Neural crest cell (in vitro differentiated cells): ENCODE measurements around the gene KCTD18. TPM values are rescaled to one million over a fixed set of nuclear protein-coding genes. Genes with fewer than 3 reads are reported as not detected.

Experiments
- DNase-seq: peaks from one replicate; pipeline ENCODE4 v3.0.0; 2021; ENCODE audit warnings: low read depth, mixed read lengths, low spot score
- H3K27ac Mint-ChIP-seq: one replicate; pipeline ENCODE4 v1.8.0; 2021; ENCODE audit warnings: mild to moderate bottlenecking, mixed read lengths; ENCODE audit not compliant: unreplicated experiment
- H3K27me3 Mint-ChIP-seq: 2 replicates; pipeline ENCODE4 v1.8.0; 2021; ENCODE audit warnings: low read depth, mild to moderate bottlenecking, mixed read lengths
- H3K36me3 Mint-ChIP-seq: 2 replicates; pipeline ENCODE4 v1.8.0; 2021; ENCODE audit warnings: low read depth, mild to moderate bottlenecking, mixed read lengths
- H3K4me1 Mint-ChIP-seq: 2 replicates; pipeline ENCODE4 v1.8.0; 2021; ENCODE audit warnings: mixed read lengths
- H3K4me3 Mint-ChIP-seq: one replicate; pipeline ENCODE4 v1.8.0; 2021; ENCODE audit warnings: mild to moderate bottlenecking, mixed read lengths
- H3K9me3 Mint-ChIP-seq: 2 replicates; pipeline ENCODE4 v1.8.0; 2021; ENCODE audit warnings: mixed read lengths
- total RNA-seq: library from RNA; stranded (reverse); gene quantifications from 2 replicates; pipeline ENCODE4 v1.2.1, GENCODE V29; 2021
- TF ChIP-seq, protein P1 (sequence below): fragments of 200-600 bp; sonication (generic); conservative IDR thresholded peaks from 2 replicates; pipeline ENCODE4 v1.5.0; 2021; ENCODE audit warnings: antibody characterized with exemption, mild to moderate bottlenecking

The KCTD18 gene
- total RNA-seq, 1 donor from 2014 or later: 6.5 TPM

DNA sequence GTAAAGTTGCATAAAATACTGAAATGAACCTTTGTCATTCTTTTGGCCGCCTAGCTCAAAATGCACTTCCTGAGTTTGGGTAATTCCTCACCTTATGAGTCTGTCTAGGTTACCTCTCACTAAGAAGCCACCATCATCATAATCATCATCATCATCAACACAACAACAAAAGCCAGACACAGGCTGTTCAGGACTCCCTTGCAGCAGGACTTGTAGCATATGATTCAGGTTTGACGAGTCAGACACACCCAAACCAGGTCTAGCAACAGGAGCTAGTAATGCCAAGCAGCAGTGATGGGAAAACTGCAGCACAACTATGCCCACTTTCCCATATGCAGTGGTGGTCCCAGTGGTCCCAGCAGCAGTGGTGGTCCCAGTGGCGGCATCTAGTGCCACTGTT, 13.3 kb upstream of the KCTD18 start:
- peaks cover 22% of the 10 kb centered on the region for H3K4me1 Mint-ChIP-seq

DNA sequence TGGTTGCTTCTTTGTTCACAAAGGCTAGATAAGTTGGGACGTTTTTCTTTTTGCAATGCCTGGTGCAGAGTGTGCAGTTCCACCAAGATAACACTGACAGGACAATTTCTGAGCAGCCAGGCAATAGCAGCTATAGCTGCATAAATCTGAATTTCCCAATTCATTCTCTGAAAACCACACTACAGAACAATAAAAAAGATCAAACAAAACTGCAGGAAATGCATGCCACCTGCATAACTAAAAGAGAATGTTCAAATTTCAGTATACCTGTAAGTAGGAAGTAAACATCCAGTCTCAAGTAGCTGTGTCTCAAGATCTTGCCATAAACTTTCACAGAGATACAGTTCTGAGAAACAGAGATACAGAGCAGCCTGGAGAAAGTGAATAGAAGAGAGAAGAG, 5.3 kb upstream of the KCTD18 start:
- Mint-ChIP-seq H3K27ac (no peak overlapping the region), H3K9me3 (no peaks in the 10 kb centered on the region), H3K4me3 (no peak overlapping the region), H3K4me1 (peaks cover 3% of the 10 kb centered on the region), H3K27me3 (peaks cover 19% of the 10 kb centered on the region), H3K36me3 (peaks cover 2% of the 10 kb centered on the region)
- DNase-seq: no peak
- TF ChIP-seq, protein P1, sequence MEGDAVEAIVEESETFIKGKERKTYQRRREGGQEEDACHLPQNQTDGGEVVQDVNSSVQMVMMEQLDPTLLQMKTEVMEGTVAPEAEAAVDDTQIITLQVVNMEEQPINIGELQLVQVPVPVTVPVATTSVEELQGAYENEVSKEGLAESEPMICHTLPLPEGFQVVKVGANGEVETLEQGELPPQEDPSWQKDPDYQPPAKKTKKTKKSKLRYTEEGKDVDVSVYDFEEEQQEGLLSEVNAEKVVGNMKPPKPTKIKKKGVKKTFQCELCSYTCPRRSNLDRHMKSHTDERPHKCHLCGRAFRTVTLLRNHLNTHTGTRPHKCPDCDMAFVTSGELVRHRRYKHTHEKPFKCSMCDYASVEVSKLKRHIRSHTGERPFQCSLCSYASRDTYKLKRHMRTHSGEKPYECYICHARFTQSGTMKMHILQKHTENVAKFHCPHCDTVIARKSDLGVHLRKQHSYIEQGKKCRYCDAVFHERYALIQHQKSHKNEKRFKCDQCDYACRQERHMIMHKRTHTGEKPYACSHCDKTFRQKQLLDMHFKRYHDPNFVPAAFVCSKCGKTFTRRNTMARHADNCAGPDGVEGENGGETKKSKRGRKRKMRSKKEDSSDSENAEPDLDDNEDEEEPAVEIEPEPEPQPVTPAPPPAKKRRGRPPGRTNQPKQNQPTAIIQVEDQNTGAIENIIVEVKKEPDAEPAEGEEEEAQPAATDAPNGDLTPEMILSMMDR: no peak

More for the DNA sequence above, 13.3 kb upstream of the KCTD18 start:
- TF ChIP-seq, protein P1: no peak
- Mint-ChIP-seq H3K9me3 (no peaks in the 10 kb centered on the region), H3K27ac (no peak overlapping the region), H3K36me3 (no peaks in the 10 kb centered on the region), H3K4me3 (no peak overlapping the region), H3K27me3 (peaks cover 21% of the 10 kb centered on the region)
- DNase-seq: no peak

DNA sequence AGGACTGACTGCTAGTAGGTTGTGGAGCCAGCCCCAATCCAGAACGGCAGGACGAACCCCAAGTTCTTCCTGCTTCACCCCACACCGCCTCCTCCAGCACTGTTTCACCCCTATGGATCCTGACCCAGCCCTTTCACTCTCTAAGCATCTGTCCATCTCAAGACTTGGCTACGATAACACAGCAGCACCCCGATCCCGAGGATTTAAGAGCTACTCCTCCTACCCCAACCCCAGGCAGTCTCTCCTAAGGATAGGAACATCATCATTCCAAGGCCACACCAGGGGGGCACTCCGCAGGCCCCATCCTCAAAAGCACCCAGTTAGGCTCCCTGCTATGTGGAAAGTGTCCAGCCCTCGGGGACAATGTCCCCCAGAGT, 645 bp downstream of the KCTD18 start:
- TF ChIP-seq, protein P1: no peak
- Mint-ChIP-seq H3K4me3 (peak overlapping the region; percentile 88), H3K27me3 (no peaks in the 10 kb centered on the region), H3K27ac (peak overlapping the region; percentile 39), H3K36me3 (no peaks in the 10 kb centered on the region), H3K9me3 (no peaks in the 10 kb centered on the region), H3K4me1 (peaks cover 13% of the 10 kb centered on the region)
- DNase-seq: no peak

GRCh38 chr2:200507179-200507578, 2.7 kb downstream of the KCTD18 start:
- Mint-ChIP-seq H3K4me1 (peaks cover 13% of the 10 kb centered on the region), H3K27me3 (no peaks in the 10 kb centered on the region), H3K4me3 (peak overlapping the region; percentile 45), H3K27ac (no peak overlapping the region), H3K36me3 (peaks cover 7% of the 10 kb centered on the region), H3K9me3 (no peaks in the 10 kb centered on the region)
- TF ChIP-seq, protein P1: no peak
- no peak for DNase-seq

DNA sequence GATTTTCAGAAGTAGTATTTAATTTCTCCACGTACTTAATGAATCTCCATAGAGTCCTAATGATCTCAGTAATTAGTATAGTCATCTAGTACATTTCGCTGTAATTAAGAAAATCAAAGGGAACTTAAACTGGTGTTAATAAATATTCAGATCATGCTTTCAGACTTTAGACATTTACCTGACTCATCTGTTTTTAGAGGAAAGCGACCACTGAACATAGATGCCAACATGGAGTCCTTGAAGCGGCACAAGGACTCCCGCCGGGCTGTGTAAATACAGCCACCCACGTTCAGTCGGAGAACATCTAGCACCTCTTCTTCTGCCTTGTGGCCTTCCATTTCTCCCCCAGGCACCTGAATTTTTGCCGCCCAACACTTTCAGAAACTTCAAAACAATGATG, 3.2 kb downstream of the KCTD18 start:
- Mint-ChIP-seq H3K9me3 (no peaks in the 10 kb centered on the region), H3K27me3 (no peaks in the 10 kb centered on the region), H3K27ac (no peak overlapping the region), H3K36me3 (peaks cover 7% of the 10 kb centered on the region), H3K4me3 (no peak overlapping the region), H3K4me1 (peaks cover 13% of the 10 kb centered on the region)
- TF ChIP-seq, protein P1: no peak
- DNase-seq: no peak

DNA sequence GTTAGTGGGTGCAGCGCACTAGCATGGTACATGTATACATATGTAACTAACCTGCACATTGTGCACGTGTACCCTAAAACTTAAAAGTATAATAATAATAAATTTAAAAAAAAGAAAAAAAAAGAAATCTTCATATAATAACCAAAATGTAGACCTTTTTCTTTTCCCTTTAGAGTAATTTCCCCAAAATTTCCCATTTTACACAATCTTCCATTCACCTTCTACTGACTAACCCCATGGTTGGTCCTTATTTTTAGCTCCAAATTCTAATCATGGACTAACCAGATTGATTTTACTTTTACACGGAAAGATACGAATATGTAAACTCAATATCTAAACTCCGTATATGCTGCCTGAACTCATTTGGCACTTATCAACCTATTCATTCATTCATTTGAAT, 7.7 kb downstream of the KCTD18 start:
- no peak overlapping the region for H3K27ac Mint-ChIP-seq
- no peak for DNase-seq
- no peaks in the 10 kb centered on the region for H3K9me3 Mint-ChIP-seq
- no peaks in the 10 kb centered on the region for H3K27me3 Mint-ChIP-seq
- TF ChIP-seq, protein P1: no peak
- H3K4me3 Mint-ChIP-seq: no peak overlapping the region
- H3K36me3 Mint-ChIP-seq: peaks cover 11% of the 10 kb centered on the region
- H3K4me1 Mint-ChIP-seq: no peaks in the 10 kb centered on the region
